ENCODE measurements around the gene CDC45.
A peak's percentile ranks its signal among the peaks of the same experiment; 100 is the strongest.
"Not testable (repeated sequence)": the region's sequence is repeated elsewhere in the genome, so short reads cannot be mapped to it uniquely, and the experiment has no call there.

CDC45 gene

GRCh38 chr22:19434401-19434800 is 45.3 kb upstream of the CDC45 start:
- TF ChIP-seq ZFX (IDR thresholded peaks at IDR 0.05; ENCODE audit: borderline replicate concordance) (no peak), CTCF (IDR thresholded peaks at IDR 0.05) (no peak)
- no peak overlapping the region for H3K27ac ChIP-seq

- no peak overlapping the region for H3K27ac ChIP-seq
- no peak for TF ChIP-seq CTCF (IDR thresholded peaks at IDR 0.05)
- TF ChIP-seq ZFX (IDR thresholded peaks at IDR 0.05; ENCODE audit: borderline replicate concordance): no peak
Measured at GRCh38 chr22:19434829-19435580, 44.7 kb upstream of the CDC45 start.

GRCh38 chr22:19436444-19437161 is 43.1 kb upstream of the CDC45 start:
- H3K27ac ChIP-seq: 0 out of 2 replicates have a peak overlapping the region, but pooled peaks have one; percentile 3

- TF ChIP-seq CTCF (IDR thresholded peaks at IDR 0.05): no peak
- TF ChIP-seq ZFX (IDR thresholded peaks at IDR 0.05; ENCODE audit: borderline replicate concordance): no peak
Measured at GRCh38 chr22:19438298-19438697, 41.4 kb upstream of the CDC45 start.

GRCh38 chr22:19440411-19441195 is 39.1 kb upstream of the CDC45 start:
- H3K27ac ChIP-seq: no peak overlapping the region
- TF ChIP-seq ZFX (IDR thresholded peaks at IDR 0.05; ENCODE audit: borderline replicate concordance): no peak
- no peak for TF ChIP-seq CTCF (IDR thresholded peaks at IDR 0.05)

More at GRCh38 chr22:19438298-19438697, 41.4 kb upstream of the CDC45 start:
- no peak overlapping the region for H3K27ac ChIP-seq

GRCh38 chr22:19442166-19442565 is 37.6 kb upstream of the CDC45 start:
- H3K27ac ChIP-seq: no peak overlapping the region
- TF ChIP-seq CTCF (IDR thresholded peaks at IDR 0.05) (no peak), ZFX (IDR thresholded peaks at IDR 0.05; ENCODE audit: borderline replicate concordance) (no peak)

- TF ChIP-seq CTCF (IDR thresholded peaks at IDR 0.05) (no peak), ZFX (IDR thresholded peaks at IDR 0.05; ENCODE audit: borderline replicate concordance) (no peak)
- H3K27ac ChIP-seq: no peak overlapping the region
Measured at GRCh38 chr22:19443544-19444211, 36.0 kb upstream of the CDC45 start.

- not testable (repeated sequence) for H3K27ac ChIP-seq
Measured at GRCh38 chr22:19445279-19445982, 34.3 kb upstream of the CDC45 start.

Measured in 22Rv1 (cell line).